GM23248 (cell line): ENCODE measurements around the gene TAS2R46.

Source experiments
- EZH2 ChIP-seq: fragments of 200-600 bp; sonication (generic); IDR thresholded peaks from 2 replicates; pipeline ENCODE4 v1.6.1; 2018; ENCODE audit warnings: antibody characterized with exemption, mild to moderate bottlenecking; ENCODE audit not compliant: insufficient read depth, poor library complexity, severe bottlenecking
- EZH2phosphoT487 ChIP-seq: fragments of 200-600 bp; sonication (generic); IDR thresholded peaks from 2 replicates; pipeline ENCODE4 v1.6.1; 2018; ENCODE audit warnings: antibody characterized with exemption, moderate library complexity, mild to moderate bottlenecking, low read depth; ENCODE audit not compliant: insufficient read depth

GRCh38 chr12:11014234-11014633 is 47.9 kb downstream of the TAS2R46 start:
- no peak for TF ChIP-seq EZH2
- TF ChIP-seq EZH2phosphoT487 = no peak
